ENCODE data around the gene FOSL1. TPM values are rescaled to one million over a fixed set of nuclear protein-coding genes. Genes with fewer than 3 reads are reported as not detected.
A peak's percentile ranks its signal among the peaks of the same experiment; 100 is the strongest.

FOSL1 gene
- total and polyA plus RNA-seq, 2 of the 13 experiments (the other 11 are each of a cell fraction or from before 2014, with no cell fraction given): 4.0 to 4.1 TPM

GRCh38 chr11:65890324-65891218 is 9.6 kb downstream of the FOSL1 start, which contains the start of gene CCDC85B (continued):
- no peak for TF ChIP-seq ZNF512B (CRISPR knock-in tag; IDR thresholded peaks at IDR 0.05; ENCODE audit: borderline replicate concordance)
- TF ChIP-seq EHMT2 (IDR thresholded peaks at IDR 0.05; ENCODE audit: borderline replicate concordance, low read depth, low read length): no peak
- TF ChIP-seq FOXJ3 (CRISPR knock-in tag; IDR thresholded peaks at IDR 0.05; ENCODE audit: borderline replicate concordance): no peak
- no peak for TF ChIP-seq ZNF629 (CRISPR knock-in tag; conservative IDR thresholded peaks at IDR 0.05)
- no peak for TF ChIP-seq ZNF280D (CRISPR knock-in tag; IDR thresholded peaks at IDR 0.05)
- TF ChIP-seq ZNF264 (CRISPR knock-in tag; IDR thresholded peaks at IDR 0.05): no peak
- TF ChIP-seq CENPBD1 (CRISPR knock-in tag; IDR thresholded peaks at IDR 0.05; ENCODE audit: borderline replicate concordance, low read depth): no peak
- 0 out of 2 replicates have a peak, but pooled peaks have one; percentile 54 for TF ChIP-seq ZSCAN5A (CRISPR knock-in tag; IDR thresholded peaks at IDR 0.05; ENCODE audit: borderline replicate concordance)
- no peak for TF ChIP-seq ZNF841 (CRISPR knock-in tag; IDR thresholded peaks at IDR 0.05; ENCODE audit: borderline replicate concordance)
- no peak for TF ChIP-seq CEBPB (IDR thresholded peaks at IDR 0.05; ENCODE audit: borderline replicate concordance, low read depth, low read length)
- no peak for TF ChIP-seq CBX2 (IDR thresholded peaks at IDR 0.05; ENCODE audit: low read depth, low read length)
- no peak for TF ChIP-seq CBX2 (CRISPR knock-in tag; IDR thresholded peaks at IDR 0.05; ENCODE audit: low read depth)
- TF ChIP-seq PLSCR1 (CRISPR knock-in tag; IDR thresholded peaks at IDR 0.05; ENCODE audit: borderline replicate concordance): no peak
- TF ChIP-seq CSRNP1 (CRISPR knock-in tag; IDR thresholded peaks at IDR 0.05): peak; percentile 85
- 0 out of 2 replicates have a peak, but pooled peaks have one; percentile 57 for TF ChIP-seq NPAS2 (CRISPR knock-in tag; IDR thresholded peaks at IDR 0.05; ENCODE audit: borderline replicate concordance)
- no peak for TF ChIP-seq PLRG1 (conservative IDR thresholded peaks at IDR 0.05)
- no peak for TF ChIP-seq MIER2 (CRISPR knock-in tag; IDR thresholded peaks at IDR 0.05)
